HG02884 (cell line): ENCODE data around the gene TRIM62.
"Not testable (repeated sequence)": the region's sequence is repeated elsewhere in the genome, so short reads cannot be mapped to it uniquely, and the experiment has no call there.

Experiments
- ATAC-seq: cut with Tn5 transposase; IDR thresholded peaks from one replicate; pipeline ENCODE4 v1.9.1; 2021; ENCODE audit warnings: mild to moderate bottlenecking, moderate library complexity; ENCODE audit not compliant: unreplicated experiment

TRIM62 gene

DNA sequence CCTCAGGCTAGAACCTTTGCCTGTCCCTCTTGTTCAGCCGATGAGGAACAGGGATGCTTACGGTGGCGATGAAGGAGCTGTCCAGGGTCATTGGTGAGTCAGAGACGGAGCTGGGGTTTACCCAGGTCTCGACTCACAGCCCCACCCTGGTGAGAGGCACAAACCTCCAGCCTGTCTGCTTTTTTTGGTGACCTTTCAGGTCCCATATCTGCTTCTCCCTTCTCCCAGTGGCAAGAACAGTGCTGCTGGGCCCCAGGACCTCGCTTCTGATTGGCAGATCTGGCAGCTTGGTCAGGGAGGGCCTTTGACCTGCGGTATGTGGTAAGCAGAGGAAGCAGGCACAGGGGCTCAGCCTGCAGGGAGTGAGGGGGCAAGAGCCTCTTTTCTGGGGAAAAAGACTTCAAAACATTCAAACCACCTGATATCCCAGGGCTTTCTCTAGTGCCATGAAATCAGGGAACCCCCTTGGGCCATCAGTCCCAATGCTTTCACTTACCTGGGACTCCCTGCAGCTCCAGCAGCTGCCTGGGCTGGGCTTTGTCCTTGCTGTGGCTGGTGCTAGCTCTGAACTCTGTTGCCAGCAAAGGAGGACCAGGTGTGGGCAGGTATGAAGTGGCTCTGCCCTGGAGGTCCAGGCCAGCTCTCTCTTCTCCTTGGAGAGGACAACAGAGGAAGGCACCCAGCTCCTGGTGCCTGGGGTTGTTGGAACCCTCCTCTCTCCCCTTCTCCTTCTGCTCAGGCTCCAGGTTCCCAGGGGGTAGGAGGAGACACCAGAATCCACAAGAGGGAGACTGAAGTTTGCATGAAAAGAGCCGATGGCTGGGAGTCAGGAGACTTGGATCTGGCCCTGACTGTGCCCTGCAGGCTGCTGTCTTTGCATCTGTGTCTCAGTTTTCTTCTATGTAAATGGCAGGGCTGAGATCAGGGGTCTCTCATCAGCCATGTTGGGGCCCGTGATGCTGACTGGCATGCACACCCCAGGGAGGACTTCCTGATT is 41.4 kb downstream of the TRIM62 start:
- ATAC-seq: no peak

DNA sequence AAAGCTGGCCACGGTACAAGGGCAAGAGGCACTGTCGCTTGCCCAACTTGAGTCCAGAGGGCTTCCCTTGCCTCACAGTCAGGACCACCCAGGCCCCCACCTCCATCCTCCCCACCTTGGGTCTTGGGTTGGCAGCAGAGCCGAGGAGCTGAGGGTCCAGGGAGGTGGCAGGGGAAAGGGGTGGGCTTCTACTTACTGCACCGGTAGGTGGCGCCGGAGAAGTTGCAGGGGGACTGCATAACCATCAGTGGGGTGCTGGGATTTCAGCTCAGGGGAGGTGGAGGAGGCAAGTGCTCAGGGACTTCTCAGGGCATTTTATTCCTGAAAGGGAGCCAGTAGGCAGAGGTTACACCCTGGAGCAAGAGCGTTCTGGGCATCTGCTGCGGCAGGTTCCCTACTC is 44.0 kb downstream of the TRIM62 start:
- ATAC-seq: no peak

DNA sequence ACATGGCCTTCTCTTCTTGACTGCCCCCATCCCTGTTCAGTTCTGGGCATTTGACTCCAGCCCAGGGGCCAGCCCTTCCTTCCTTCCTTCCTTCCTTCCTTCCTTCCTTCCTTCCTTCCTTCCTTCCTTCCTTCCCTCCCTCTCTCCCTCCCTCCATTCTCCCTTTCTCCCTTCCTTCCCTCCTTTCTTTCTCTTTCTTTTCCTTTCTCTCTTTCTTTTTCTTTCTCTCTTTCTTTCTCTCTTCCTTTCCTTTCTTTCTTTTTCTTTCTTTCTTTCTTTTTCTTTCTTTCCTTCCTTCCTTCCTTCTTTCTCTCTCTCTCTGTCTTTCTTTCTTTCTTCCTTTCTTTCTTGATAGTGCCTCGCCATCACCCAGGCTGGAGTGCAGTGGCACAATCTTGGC is 45.8 kb downstream of the TRIM62 start:
- not testable (repeated sequence) for ATAC-seq

DNA sequence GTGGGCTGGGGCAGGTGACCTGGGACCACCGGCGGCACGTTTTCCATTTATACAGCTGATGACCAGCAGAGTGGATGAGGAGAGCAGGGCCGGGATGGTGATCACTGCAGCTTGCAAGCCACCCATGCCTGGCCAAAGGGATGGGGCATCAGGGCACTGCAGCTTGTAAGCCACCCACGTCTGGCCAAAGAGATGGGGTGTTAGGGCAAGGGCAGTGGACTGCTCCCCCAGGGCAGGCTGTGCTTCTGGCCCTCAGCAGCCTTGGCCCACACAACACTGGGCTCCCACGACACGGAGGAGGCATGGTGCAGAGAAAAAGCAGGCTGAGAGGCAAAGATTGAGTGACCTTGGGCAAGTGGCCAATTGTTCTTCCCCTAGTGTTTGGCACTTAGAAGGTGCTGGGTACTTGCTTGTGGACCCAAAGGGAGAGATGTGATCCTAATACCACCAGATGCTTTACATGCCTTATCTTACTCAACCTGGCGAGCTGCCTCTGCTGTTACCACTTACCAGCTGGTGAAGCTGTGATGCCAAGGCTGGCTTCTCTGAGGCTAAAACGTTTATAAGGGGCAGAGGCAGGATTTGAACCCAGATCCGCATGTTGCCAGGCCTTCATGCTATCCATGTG is 48.3 kb downstream of the TRIM62 start:
- no peak for ATAC-seq

DNA sequence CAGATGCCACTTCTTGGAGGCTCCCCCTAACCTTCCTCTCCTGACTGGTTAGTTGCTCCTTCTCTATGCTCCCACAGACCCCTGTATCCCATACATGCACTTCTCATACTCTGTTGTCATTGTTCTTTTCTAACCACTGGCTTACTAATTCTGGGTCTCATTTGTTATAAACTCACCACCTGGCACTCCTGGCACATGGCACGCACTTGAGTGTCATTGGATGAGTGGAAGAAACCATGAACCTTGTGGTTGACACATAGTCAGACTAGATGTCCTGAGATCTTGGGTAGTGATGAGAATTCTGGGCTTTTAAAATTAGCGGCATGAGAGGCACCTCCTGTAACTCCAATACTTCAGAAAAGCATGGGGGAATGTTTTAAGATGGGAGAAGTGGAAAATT is 49.3 kb downstream of the TRIM62 start:
- no peak for ATAC-seq

DNA sequence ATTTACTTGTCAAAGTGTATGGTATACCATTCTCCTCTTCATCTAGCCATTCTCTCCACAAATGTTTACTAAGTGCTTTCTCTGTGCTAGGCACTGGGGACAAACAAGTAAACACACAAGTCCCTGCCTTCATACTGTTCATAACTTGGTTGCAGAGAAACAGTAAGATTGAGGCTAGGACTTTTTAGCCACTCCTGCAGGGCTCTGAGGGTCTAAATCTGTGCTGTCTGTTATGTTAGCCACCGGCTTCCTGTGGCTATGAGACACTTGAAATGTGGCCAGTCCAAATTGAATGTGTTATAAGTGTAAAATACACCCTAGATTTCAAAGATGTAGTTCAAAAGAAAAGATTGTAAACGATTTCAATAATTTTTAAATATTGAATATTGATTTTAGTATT is 50.7 kb downstream of the TRIM62 start:
- no peak for ATAC-seq

DNA sequence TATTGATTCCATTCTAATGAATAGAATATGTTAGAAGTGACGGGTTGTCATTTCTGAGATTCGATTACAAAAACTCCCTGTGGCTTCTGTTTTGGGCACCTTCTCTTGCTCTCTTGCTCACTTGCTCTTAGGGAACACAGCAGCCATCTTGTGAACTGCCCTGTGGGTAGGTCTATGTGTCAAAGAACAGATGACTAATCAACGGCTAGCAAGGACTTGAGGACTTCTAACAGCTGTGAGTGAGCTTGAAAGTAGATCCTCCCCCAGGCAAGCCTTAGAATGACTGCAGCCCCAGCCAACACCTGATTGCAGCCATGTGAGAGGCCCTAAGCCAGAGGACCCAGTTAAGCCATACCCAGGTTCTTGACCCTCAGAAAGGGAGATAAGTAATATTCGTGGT is 51.5 kb downstream of the TRIM62 start:
- ATAC-seq: no peak

DNA sequence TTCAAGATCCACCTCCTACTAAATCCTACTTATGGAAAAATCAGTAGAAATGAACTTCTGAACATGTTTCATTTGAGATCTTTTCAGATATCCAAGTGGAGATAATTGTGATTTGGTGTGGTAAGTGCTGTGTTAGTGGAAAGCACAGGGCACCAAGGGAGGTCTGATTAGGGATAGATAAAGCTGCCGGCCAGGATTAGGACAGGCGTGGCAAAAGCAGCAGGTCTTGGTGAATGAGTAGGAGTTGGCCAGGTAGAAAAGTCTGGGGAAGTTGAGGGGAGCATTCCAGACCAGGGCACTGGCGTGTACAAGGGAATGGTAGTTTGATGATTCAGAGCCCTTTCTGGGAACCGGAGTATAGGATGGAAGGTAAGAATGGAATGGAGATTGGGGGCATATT is 53.1 kb downstream of the TRIM62 start:
- ATAC-seq: no peak

DNA sequence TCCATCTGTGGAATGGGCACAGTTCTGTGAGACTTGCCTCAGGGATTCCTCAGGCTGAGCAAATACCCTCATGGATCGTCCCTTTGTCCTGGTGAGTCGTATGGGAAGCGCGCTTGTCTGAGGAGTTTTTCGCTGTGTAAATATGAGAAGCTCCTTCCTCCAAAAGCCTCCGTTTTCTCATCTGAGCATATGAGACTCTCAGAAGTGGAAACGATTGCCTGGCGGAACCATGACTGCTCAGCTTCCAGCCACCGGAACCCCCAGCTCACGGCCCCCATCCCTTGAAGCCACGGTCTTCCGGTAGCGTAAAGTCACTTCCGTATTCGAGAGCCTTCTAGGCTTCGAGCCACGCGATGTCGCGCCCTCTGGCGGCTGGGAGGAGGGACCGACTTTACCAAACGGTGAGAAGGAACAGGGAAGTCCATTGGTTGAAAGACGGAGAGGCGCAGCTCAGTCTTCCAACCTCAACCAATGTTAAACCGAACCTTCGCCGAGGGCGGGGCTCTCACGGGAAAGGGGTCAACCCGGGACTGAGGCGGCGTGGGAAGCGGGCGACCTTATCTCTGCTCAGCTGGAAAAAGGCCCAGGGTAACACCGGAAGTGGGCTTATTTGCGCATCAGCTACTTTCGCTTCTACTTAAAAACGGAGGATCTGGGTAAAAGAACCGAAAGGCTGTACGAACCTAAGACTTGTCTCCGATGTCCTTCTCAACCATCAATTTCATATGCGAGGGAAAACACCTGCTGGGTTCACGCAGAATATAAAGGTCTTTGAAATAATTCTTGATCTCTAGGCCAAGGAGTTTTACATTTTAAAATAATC is 54.6 kb downstream of the TRIM62 start:
- ATAC-seq: peak; percentile 95

DNA sequence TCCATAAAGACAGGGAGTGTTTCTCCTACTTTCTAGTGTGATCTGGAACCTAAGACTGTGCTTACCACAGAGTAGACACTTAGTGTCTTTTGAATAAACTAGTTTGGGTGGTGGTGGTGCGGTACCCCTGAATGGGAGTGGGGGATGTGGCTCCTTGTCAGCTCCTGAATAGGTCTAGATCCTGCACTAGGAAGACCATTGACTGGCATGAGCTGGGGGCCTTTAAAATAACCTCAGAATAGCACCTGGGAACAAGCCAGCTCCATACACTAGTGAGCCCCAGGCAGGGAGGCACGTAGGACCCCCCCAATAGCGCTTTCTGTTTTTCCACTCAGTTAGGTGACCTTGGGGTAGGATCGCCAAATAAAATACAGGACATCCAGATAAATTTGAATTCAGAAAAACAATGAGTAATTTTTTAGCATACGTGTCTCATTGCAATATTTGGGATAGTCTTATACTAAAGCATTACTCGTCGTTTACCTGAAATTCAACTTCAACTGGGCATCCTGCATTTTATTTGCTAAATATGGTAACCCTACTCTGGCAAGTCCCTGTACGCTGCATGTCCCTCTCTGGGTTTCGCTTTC is 55.3 kb downstream of the TRIM62 start:
- ATAC-seq: no peak

DNA sequence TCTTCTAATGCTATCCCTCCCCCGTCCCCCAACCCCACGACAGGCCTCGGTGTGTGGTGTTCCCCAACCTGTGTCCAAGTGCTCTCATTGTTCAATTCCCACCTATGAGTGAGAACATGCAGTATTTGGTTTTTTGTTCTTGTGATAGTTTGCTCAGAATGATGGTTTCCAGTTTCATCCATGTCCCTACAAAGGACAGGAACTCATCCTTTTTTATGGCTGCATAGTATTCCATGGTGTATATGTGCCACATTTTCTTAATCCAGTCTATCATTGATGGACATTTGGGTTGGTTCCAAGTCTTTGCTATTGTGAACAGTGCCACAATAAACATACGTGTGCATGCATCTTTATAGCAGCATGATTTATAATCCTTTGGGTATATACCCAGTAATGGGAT is 57.2 kb downstream of the TRIM62 start:
- ATAC-seq: not testable (repeated sequence)

DNA sequence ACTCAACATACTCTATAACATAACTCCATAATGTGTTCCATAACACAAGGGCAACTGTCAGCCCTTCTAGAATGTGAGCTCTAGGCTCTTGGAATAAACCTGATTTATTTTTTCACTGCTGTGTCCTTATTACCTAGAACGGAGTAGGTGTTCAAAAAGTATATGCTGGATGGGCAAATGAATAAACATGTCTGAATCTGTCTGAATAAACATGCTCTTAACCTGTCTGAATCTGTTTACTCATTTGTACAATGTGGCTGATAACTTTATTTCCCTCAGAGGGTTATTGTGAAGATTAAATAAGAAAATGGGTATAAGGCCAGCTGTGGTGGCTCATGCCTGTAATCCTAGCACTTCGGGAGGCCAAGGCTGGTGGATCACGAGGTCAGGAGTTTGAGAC is 58.6 kb downstream of the TRIM62 start:
- ATAC-seq: no peak

DNA sequence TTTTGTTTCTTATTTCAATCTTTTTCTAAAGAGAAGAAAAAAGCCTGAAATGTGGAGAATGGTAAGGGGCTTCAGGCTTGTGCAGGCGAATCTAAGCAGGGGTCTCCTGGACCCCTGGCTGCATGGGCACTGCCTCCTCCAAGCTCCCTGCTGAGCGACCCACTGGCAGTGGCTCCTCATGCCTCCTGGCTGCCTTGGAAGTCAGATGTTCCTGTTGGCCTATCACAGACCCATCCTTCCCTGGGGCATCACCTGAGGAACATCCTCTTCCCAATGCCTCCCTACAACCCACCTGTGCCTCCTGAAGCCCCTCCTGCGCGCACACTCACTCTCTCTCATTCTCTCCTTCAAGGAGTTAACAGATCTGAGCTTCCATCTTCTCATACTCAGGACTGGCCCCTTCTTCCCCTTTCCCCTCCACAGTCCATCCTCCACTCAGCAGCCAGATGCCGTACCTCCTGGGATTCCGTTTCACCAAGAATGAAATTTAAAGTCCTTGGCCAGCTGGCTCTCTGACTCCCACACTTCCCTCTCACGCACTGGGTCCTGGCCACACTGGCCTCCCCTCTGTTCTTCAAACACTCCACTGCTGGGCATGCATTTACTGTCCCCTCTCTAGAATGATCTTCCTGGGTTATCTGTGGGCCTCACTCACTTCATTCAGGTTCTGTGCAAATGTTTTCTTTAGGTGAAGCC is 59.2 kb downstream of the TRIM62 start:
- no peak for ATAC-seq

DNA sequence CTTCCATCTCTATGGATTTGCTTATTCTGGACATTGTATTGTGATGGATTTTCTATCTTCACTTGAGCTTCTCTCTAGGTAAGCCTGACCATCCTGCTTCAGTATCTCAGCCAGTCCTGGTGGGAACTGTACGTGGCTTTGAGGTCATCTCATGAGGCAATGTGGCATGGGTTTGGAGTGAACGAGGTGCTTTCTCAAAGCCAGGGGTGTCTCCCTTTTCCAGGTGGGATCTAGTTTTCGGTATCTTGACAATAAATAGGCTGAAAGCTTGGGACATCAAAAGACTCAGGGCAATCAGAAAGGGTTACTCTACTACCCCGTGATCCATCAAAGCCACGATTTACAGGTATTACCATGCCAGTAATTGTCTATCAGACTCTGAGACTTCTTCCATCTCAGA is 60.1 kb downstream of the TRIM62 start:
- no peak for ATAC-seq

DNA sequence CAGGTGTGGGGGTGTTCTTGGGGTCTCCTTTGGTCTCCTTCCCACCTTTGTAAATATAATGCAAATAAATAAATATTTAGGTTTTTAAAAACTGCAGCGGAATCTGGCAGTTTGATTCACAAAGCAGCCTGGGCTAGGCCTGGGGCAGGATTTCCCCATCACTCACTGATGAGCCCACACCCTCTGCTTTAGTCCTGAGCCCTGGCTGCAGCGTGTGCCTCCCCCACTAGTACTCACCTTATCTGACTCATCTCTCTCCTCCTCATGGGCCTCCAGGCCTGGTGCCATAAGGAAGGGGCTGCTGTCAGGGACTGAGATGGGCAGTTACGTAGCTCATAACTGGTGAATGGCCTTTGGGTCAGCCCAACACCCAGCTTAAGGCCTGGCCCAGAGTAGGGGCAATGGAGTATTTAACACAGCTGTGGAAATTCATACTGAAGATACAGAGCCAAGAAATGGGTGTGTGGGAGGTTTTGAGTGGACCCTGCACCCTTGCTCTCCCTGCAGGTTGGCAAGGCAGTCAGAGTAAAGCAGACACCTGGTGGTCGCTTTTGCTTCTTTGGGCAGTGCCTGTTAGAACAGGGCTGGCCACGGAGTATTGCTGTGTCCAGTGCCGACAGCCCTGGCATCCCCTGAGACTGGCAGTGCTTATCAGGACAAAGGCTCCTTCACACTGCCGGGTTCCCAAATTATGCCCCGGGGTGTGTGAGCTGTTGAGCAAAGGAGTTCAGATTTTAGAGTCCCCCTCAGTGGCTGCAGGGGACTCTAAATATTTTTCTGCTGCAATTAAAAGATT is 61.2 kb downstream of the TRIM62 start:
- no peak for ATAC-seq

DNA sequence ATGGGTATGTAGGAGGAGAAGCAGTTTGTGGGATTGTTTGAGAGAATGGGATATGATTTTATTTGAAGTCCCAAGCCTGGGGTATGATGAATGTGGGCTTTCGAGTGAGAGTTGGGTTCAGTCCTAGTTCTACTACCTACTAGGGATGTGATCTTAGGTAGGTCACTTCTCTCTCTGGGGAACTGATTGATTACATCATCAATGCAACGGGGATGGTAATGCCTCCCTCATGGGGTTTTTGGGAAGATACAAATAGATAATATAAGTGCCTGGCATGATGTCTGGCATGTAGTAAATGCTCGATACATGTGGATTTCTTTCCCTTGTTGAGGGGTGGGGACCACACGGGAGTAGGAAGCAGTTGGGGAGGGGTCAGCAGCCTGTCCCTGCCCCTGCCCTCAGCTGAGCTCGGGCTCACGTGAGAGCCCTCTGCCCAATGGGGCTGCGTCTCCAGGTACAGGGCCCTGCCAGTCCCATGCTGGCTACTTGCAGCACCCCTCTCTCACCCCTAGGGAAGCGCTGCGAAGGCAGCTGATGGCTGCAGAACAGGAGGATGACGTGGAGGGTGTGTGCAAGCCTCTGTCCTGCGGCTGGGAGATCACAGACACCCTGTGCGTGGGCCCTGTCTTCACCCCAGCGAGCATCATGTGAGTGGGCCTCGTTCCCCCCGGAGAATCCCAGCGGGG is 62.2 kb downstream of the TRIM62 start:
- ATAC-seq: no peak

DNA sequence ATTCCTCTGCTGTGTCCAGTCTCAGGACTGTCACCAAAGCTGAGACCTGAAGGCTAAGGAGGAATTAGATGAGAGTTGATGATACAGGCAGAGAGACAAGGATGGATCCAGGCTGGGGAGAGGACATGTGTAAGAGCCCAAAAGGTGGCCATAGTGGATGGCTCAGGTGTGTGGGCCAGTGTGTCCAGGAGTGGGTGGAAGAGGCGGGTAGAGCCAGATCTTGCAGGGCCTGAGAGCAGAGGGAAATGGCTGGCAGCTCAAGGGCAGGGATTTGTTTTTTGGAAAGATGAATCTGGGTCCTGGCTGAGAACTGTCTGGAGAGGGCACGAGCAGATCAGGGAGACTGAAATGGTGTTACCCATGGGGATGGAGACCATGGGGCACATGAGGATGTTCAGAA is 62.8 kb downstream of the TRIM62 start:
- no peak for ATAC-seq

DNA sequence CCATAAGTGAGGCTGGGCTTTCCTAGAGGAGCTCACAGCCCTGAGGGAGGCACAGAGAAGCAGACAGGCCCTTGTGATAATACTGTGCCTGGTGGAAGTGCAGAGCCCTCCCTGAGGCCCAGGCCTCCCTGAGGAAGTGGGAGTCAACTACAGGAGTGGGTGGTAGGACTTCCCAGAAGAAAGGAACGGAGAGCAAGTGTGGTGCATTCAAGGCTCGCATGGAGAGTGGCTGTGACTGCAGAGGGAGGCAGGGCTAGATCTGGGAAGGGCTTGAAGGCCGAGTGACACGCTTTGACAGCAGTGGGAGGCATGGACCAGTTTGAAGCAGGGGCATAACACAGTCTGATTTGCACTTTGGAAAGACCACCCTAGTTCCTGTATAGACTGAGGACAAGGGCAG is 63.6 kb downstream of the TRIM62 start:
- no peak for ATAC-seq

DNA sequence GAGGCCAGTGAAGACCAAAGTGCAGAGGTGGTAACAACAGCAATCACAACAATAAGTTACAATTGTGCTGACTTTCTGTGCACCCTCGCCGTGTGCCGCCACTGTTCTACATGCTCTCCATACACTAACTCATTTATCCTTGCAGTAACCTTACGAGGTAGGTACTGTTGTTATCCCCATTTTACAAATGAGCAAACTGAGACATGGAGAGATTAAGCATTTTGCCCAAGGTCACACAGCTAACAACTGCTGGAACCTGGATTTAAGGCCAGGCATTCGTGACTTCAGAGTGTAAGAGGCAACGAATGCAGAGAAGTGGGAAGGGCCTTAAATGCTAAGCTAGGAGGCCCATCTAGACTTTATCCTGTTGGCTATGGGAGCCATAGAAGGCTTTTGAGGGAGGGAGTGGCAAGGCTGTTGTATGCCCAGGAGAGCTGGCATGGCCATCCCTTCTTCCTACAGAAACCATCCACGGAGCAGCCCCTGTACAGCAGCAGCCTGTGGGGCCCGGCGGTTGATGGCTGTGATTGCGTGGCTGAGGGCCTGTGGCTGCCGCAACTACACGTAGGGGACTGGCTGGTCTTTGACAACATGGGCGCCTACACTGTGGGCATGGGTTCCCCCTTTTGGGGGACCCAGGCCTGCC is 64.3 kb downstream of the TRIM62 start:
- no peak for ATAC-seq
